ENCODE data around the gene MAPKAP1.

Gene MAPKAP1

DNA sequence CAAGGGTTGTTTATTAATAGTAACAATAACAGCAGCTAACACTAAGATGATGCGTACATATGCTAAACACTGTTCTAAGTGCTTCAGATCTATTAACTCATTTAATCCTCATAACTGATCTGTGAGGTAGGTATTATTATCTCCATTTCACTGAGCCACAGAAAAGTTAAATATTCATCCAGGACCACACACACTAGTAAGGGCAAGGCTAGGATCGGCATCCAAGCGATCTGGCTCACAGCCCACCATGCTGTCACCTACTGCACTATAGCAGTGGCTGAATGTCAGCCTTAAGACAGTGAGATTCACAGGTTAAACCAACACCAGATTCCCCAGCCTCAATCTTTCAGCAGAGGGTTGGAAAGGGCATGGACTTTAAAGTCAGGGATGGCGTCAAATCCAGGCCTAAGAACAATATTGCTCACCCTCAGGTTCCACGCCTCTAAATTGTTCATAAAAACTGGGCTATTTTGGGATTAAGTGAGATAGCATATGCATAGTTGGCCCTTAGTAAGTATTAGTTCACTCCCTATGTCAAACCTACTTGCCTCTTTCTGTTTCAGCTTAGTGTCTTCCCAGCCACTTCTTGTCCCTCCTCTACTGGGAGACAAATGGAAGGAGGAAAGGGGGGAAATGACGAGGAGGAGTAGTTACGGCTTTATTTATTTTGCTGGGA is 150.8 kb downstream of the MAPKAP1 start:
- TF ChIP-seq, protein P1, sequence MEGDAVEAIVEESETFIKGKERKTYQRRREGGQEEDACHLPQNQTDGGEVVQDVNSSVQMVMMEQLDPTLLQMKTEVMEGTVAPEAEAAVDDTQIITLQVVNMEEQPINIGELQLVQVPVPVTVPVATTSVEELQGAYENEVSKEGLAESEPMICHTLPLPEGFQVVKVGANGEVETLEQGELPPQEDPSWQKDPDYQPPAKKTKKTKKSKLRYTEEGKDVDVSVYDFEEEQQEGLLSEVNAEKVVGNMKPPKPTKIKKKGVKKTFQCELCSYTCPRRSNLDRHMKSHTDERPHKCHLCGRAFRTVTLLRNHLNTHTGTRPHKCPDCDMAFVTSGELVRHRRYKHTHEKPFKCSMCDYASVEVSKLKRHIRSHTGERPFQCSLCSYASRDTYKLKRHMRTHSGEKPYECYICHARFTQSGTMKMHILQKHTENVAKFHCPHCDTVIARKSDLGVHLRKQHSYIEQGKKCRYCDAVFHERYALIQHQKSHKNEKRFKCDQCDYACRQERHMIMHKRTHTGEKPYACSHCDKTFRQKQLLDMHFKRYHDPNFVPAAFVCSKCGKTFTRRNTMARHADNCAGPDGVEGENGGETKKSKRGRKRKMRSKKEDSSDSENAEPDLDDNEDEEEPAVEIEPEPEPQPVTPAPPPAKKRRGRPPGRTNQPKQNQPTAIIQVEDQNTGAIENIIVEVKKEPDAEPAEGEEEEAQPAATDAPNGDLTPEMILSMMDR (IDR thresholded peaks at IDR 0.05): no peak
- TF ChIP-seq ZFX (IDR thresholded peaks at IDR 0.05; ENCODE audit: borderline replicate concordance): no peak
- H3K27ac ChIP-seq: no peak overlapping the region

DNA sequence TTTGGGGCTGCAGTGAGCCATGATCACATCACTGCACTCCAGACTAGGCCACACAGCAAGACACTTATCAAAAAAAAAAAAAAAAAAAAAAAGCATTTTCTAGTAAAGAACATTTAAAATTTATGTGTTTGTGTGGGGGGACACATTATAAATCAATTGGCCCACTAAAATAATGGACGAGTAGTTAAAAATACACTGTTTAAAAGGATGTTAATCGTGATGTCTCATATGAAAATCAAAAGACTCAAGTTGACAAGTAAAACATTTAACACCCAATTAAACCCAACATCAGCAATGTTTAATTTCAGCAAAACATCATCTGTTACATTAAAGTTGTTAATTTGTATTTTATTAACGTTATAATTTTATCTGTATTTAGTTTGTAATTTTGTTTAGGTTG is 152.3 kb downstream of the MAPKAP1 start:
- H3K27ac ChIP-seq: no peak overlapping the region
- TF ChIP-seq, protein P1 (IDR thresholded peaks at IDR 0.05): no peak
- TF ChIP-seq ZFX (IDR thresholded peaks at IDR 0.05; ENCODE audit: borderline replicate concordance): no peak

DNA sequence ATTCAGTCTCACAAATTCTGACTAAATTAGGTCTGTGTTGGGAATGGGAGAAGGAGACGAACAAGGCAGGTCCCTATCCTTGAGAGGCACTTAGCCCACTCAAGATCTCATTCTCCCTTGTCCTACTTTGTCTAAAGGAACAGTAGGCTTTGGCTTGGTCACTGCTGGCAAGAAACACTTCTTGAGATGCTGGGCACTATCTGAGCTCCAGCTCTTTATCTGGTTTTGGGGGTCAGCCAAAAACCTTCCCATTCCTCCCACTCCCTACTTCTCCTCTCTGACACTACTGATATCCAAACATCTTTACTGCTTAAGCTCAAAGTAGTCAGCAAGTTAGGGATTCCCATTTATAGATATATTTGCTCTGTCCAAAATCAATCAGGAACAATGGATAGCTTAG is 155.2 kb downstream of the MAPKAP1 start:
- no peak overlapping the region for H3K27ac ChIP-seq
- TF ChIP-seq, protein P1 (IDR thresholded peaks at IDR 0.05): no peak
- no peak for TF ChIP-seq ZFX (IDR thresholded peaks at IDR 0.05; ENCODE audit: borderline replicate concordance)

- H3K27ac ChIP-seq: peak overlapping the region; percentile 39
- TF ChIP-seq, protein P1 (IDR thresholded peaks at IDR 0.05): no peak
- no peak for TF ChIP-seq ZFX (IDR thresholded peaks at IDR 0.05; ENCODE audit: borderline replicate concordance)
Observed at GRCh38 chr9:125549891-125550885, 156.8 kb downstream of the MAPKAP1 start.

DNA sequence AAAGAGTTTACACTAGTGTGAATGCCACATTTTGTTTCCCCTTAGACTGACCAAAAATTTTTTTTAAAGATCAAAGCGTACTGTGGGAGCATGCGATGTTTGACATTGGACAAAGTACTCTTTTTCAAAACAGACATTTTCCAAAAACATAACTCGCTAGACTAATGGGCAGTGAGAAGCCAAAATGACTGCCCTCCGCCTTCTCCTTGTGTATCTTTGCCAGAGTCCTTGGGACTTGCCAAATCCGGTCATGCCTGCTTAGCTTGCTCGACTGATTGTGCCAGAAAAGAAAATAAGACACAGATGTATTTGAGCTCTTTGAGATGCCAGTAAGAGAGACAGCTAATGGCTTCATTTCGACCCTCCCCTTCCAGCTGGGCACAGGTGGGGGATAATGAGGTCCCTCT is 157.5 kb downstream of the MAPKAP1 start:
- peak overlapping the region; percentile 39 for H3K27ac ChIP-seq
- TF ChIP-seq, protein P1 (IDR thresholded peaks at IDR 0.05): no peak
- TF ChIP-seq ZFX (IDR thresholded peaks at IDR 0.05; ENCODE audit: borderline replicate concordance): no peak

GRCh38 chr9:125549039-125549438 is 158.0 kb downstream of the MAPKAP1 start:
- H3K27ac ChIP-seq: peak overlapping the region; percentile 39
- TF ChIP-seq, protein P1 (IDR thresholded peaks at IDR 0.05): no peak
- no peak for TF ChIP-seq ZFX (IDR thresholded peaks at IDR 0.05; ENCODE audit: borderline replicate concordance)

All from 22Rv1 (cell line).